GM19372 (cell line): Measurements from ENCODE around the gene ARHGAP26.
A peak's percentile ranks its signal among the peaks of the same experiment; 100 is the strongest.

Experiments
- ATAC-seq: cut with Tn5 transposase; IDR thresholded peaks from one replicate; pipeline ENCODE4 v1.9.1; 2021; ENCODE audit warnings: mild to moderate bottlenecking, low read depth, moderate library complexity; ENCODE audit not compliant: unreplicated experiment

The ARHGAP26 gene

GRCh38 chr5:143051244-143052058 lies 281.3 kb downstream of the ARHGAP26 start:
- no peak for ATAC-seq

GRCh38 chr5:143052967-143053682 lies 282.9 kb downstream of the ARHGAP26 start:
- no peak for ATAC-seq

GRCh38 chr5:143053780-143054179 lies 283.6 kb downstream of the ARHGAP26 start:
- ATAC-seq, result no peak

- peak; percentile 56 for ATAC-seq
These were observed 284.3 kb downstream of the ARHGAP26 start for GRCh38 chr5:143054480-143054941.

- ATAC-seq, result no peak
These were observed 285.6 kb downstream of the ARHGAP26 start for GRCh38 chr5:143055596-143056338.

GRCh38 chr5:143056339-143056704 lies 286.1 kb downstream of the ARHGAP26 start:
- no peak for ATAC-seq

- no peak for ATAC-seq
These were observed 286.8 kb downstream of the ARHGAP26 start for GRCh38 chr5:143056792-143057579.

GRCh38 chr5:143057580-143057999 lies 287.4 kb downstream of the ARHGAP26 start:
- peak; percentile 39 for ATAC-seq

- no peak for ATAC-seq
These were observed 289.2 kb downstream of the ARHGAP26 start for GRCh38 chr5:143059355-143059754.

- ATAC-seq, result no peak
These were observed 290.0 kb downstream of the ARHGAP26 start for GRCh38 chr5:143059976-143060765.

GRCh38 chr5:143061161-143061945 lies 291.2 kb downstream of the ARHGAP26 start:
- no peak for ATAC-seq

GRCh38 chr5:143062379-143062778 lies 292.2 kb downstream of the ARHGAP26 start:
- ATAC-seq, result no peak

GRCh38 chr5:143063175-143063970 lies 293.2 kb downstream of the ARHGAP26 start:
- no peak for ATAC-seq

- no peak for ATAC-seq
These were observed 294.1 kb downstream of the ARHGAP26 start for GRCh38 chr5:143064218-143064641.

GRCh38 chr5:143064676-143065075 lies 294.5 kb downstream of the ARHGAP26 start:
- ATAC-seq, result no peak

- ATAC-seq, result no peak
These were observed 295.2 kb downstream of the ARHGAP26 start for GRCh38 chr5:143065185-143065965.

GRCh38 chr5:143065996-143066522 lies 295.9 kb downstream of the ARHGAP26 start:
- ATAC-seq, result no peak
